ENCODE data around the gene ANKRD55. TPM values are rescaled to one million over a fixed set of nuclear protein-coding genes. Genes with fewer than 3 reads are reported as not detected.
"Not testable (repeated sequence)": the region's sequence is repeated elsewhere in the genome, so short reads cannot be mapped to it uniquely, and the experiment has no call there.

Gene ANKRD55
- total RNA-seq, 1 donor: under 0.01 TPM

GRCh38 chr5:56227691-56228090 is 5.4 kb downstream of the ANKRD55 start:
- TF ChIP-seq, protein P1, sequence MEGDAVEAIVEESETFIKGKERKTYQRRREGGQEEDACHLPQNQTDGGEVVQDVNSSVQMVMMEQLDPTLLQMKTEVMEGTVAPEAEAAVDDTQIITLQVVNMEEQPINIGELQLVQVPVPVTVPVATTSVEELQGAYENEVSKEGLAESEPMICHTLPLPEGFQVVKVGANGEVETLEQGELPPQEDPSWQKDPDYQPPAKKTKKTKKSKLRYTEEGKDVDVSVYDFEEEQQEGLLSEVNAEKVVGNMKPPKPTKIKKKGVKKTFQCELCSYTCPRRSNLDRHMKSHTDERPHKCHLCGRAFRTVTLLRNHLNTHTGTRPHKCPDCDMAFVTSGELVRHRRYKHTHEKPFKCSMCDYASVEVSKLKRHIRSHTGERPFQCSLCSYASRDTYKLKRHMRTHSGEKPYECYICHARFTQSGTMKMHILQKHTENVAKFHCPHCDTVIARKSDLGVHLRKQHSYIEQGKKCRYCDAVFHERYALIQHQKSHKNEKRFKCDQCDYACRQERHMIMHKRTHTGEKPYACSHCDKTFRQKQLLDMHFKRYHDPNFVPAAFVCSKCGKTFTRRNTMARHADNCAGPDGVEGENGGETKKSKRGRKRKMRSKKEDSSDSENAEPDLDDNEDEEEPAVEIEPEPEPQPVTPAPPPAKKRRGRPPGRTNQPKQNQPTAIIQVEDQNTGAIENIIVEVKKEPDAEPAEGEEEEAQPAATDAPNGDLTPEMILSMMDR (IDR thresholded peaks at IDR 0.05; ENCODE audit: insufficient read depth, low read depth, low read length): no peak
- no peak overlapping the region for H3K4me3 ChIP-seq (ENCODE audit: low read depth, low read length)
- no peak for DNase-seq (ENCODE audit: low read depth)

DNA sequence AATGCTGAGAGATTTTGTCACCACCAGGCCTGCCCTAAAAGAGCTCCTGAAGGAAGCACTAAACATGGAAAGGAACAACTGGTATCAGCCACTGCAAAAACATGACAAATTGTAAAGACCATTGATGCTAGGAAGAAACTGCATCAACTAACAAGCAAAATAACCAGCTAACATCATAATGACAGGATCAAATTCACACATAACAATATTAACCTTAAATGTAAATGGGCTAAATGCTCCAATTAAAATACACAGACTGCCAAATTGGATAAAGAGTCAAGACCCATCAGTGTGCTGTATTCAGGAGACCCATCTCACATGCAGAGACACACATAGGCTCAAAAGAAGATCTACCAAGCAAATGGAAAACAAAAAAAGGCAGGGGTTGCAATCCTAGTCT is 9.8 kb downstream of the ANKRD55 start:
- H3K4me3 ChIP-seq (ENCODE audit: low read depth, low read length); DNase-seq (ENCODE audit: low read depth): not testable (repeated sequence)

GRCh38 chr5:56221601-56222000 is 11.5 kb downstream of the ANKRD55 start:
- DNase-seq (ENCODE audit: low read depth); H3K4me3 ChIP-seq (ENCODE audit: low read depth, low read length): not testable (repeated sequence)

DNA sequence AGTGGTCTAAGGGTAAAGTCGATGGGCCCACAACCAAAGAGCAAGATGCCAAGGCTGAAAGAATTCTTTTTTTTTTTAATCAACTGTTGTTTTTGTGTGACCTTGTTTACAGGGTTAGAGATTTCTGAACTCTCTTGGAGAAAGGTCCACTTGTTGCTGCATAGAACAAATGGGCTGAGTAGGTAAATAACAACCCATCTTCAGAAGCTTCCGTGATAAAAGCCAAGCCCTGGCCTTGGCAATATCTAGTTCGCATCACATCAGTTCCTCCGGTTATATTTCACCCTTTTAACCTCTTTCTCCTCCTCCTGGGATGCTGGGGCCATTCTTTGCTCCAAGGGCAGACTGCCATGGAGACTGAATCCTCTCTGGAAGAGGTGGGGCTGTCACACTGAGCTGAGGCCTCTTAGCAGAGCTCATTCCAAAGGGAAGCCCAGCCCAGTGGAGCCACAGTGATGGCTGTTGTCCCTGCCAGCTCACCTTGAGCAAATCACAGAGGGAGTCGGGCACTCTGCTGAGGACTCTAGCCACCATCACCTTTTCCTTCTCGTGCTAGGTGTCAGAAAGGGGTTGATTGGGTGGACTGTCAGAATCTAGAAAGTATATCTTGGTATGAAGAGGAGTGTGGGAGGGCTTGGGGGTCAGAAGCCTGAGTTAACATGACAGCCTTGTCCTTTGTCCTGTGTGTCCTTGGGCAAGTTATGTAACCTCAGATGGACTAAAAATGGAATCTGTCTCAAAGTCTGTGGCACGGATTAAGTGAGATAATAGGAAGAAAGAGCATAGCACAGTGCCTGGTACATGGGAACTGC is 17.9 kb downstream of the ANKRD55 start:
- no peak overlapping the region for H3K4me3 ChIP-seq (ENCODE audit: low read depth, low read length)
- TF ChIP-seq, protein P1 (IDR thresholded peaks at IDR 0.05; ENCODE audit: insufficient read depth, low read depth, low read length): no peak
- no peak for DNase-seq (ENCODE audit: low read depth)

DNA sequence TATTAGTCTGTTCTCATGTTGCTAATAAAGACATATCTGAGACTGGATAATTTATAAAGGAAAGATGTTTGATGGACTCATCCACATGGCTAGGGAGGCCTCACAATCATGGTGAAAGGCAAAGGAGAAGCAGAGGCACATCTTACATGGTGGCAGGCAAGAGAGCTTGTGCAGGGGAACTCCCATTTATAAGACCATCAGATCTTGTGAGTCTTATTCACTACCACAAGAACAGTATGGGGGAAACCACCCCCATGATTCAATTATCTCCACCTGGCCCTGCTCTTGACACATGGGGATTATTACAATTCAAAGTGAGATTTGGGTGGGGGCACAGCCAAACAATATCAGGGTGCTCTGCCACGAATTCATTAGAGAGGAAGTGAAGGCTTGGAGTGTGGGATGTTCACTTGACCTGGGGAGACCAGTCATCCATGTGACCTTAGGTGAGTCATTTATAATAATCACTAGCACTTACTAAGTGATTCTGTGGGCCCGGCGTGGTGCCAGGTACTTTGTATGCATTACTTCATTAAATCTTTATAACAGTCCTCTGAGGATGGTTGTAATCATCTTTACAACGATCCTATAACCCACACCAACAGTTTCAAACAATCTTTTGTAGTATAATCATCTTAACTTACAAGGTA is 19.1 kb downstream of the ANKRD55 start:
- not testable (repeated sequence) for DNase-seq (ENCODE audit: low read depth); H3K4me3 ChIP-seq (ENCODE audit: low read depth, low read length)

GRCh38 chr5:56212130-56212879 is 20.8 kb downstream of the ANKRD55 start:
- no peak for DNase-seq (ENCODE audit: low read depth)
- TF ChIP-seq, protein P1 (IDR thresholded peaks at IDR 0.05; ENCODE audit: insufficient read depth, low read depth, low read length): no peak
- no peak overlapping the region for H3K4me3 ChIP-seq (ENCODE audit: low read depth, low read length)

DNA sequence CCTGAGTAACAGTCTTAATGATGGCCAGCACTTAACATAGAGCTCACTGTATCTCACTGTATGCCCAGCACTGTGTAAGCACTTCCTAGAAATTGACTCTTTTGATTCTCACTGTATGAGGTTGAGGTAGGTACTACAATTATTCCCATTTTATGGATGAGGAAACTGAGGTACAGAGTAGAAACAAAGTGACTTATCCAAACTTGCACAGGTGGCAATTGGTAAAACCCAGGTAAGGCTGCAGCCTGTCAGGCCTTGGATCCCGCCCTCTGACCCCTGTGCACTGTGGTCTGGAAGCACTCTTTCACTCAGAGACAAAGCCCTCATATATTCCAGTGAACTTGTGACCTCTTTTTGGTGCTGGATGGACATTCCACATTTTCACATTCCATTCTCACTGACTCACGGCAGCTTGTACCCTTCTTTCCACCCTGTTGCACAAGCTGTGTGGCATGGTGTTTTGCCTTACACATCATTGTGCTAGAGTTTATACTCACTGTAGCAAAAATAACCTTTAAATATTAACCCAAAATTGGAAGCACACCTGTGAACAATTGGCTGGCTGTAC is 21.7 kb downstream of the ANKRD55 start:
- peak; percentile 91 for DNase-seq (ENCODE audit: low read depth)
- TF ChIP-seq, protein P1 (IDR thresholded peaks at IDR 0.05; ENCODE audit: insufficient read depth, low read depth, low read length): no peak
- H3K4me3 ChIP-seq (ENCODE audit: low read depth, low read length): no peak overlapping the region

GRCh38 chr5:56208681-56209080 is 24.4 kb downstream of the ANKRD55 start:
- TF ChIP-seq, protein P1 (IDR thresholded peaks at IDR 0.05; ENCODE audit: insufficient read depth, low read depth, low read length): no peak
- no peak for DNase-seq (ENCODE audit: low read depth)
- H3K4me3 ChIP-seq (ENCODE audit: low read depth, low read length): no peak overlapping the region

Data from fibroblast of villous mesenchyme (primary cell).